Effector CD4-positive, alpha-beta T cell (primary cell): ENCODE data around the gene PSMD5.

Experiments
- DNase-seq: peaks from one replicate; pipeline ENCODE4 v3.0.0-alpha.2; 2020

Gene PSMD5

DNA sequence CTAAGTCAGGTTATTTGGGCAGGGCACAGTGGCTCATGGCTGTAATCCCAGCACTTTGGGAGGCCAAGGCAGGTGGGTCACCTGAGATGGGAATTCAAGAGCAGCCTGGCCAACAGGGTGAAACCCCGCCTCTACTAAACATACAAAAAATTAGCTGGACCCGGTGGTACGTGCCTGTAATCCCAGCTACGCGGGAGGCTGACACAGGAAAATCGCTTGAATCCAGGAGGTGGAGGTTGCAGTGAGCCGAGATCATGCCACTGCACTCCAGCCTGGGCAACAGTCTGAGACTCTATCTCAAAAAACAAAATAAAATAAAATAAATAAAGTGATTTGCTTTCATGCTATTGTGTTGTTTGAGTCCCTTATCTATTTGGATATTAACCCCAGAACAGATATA is 41.3 kb downstream of the PSMD5 start:
- DNase-seq: no peak

DNA sequence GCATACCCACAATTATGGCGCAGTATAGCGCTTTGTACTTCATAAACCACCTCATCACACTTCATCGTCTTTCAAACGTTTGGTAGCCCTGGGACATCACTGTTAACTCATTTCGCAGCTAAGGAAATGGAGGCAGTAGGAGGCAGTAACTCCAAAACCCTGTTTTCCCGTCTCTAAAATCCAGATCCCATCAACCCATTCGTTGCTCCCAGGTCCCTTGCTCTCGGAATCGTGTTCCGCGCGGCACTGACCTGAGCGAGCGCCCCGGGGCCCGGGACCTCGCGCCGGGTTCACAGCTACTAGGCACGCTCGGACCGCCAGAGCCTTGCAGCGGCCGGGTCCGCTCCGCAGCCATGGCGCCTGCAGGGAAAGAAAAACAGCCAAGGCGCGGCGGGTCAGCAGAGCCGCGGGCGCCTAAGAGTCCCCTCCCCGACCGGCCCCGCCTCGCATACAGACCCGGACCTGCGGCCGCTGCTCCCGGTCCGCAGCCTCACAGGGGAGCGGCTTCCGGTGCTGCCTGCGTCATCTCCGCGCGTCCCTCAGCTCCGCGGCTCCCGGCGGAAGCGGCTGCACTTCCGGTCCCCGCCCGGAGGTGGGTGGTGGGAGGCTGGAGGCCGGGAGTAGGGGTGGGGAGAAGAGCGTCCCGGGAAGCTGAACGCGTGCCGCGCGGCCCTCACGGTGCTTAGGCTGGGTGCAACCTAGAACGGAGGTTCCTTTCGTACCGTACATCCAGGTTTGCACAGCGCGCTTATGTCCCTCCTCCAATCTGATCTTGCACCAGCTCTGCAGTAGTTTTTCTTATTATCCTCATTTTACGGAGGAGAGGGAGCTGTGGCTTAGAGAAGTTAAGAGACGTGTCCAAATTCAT is 49.6 kb downstream of the PSMD5 start, which contains the start of gene FBXW2:
Gene FBXW2 (minus strand): TSS at position 519 of the 868 bp plus-strand sequence. CDS start 5,158 bp downstream, outside the sequence.
- peak; percentile 77 for DNase-seq

DNA sequence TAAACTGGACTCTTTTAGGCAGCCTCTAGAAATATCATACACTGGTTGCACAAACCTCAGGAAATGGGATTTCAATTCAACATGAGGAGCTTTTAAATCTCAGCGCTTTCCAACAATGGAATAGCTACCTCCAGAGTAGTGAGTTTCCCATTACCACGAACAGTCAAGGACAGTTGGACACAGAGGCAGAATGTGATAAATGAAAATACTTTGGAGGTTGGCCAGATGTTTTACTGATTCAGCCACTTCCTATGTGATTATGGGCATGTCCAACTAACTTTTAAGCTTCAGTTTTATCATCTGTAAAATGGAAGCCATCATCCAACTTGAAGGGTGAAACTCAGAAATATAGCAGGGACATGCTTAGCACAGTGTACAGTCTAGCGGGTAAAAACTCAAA is 51.6 kb downstream of the PSMD5 start:
- DNase-seq: no peak

DNA sequence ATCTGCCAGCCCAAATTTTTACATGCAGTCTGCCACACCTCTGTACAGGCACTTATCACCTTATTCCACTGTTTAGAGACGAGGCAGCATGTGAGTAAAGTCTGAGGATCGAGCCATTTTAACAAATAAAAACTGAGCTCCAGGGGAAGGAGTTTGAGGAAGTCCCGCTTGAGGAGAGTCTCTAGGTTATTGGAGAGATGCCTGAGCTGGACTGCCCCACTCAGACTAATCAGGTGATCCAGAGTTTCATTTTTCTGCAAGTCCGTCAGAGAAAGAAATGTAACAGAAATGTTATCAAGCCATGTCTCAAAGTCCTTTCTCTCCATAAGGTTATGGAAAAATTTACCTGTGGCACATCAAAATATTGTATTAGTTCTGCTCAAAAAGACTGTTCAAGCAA is 54.8 kb downstream of the PSMD5 start:
- DNase-seq: no peak

DNA sequence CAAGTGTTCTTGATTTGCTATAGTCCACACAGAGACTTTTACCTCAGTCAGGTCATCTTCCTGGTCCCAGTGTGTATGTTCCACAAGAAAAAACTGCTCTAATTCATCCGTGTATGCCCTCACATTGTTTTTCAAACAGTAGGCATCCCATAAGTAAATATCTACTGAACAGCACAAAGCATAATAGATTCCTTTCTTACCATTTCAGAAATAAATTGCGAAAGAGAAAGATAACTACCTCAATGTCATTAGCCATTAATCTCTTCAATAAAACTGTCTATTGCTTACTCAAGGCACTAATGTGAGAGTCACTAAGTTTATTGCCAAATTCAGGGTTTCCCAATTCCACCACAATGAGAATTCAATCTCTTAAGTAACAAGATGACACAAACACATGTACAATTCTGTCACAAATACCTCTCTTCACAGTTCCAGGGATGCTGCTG is 59.1 kb downstream of the PSMD5 start:
- DNase-seq: no peak

DNA sequence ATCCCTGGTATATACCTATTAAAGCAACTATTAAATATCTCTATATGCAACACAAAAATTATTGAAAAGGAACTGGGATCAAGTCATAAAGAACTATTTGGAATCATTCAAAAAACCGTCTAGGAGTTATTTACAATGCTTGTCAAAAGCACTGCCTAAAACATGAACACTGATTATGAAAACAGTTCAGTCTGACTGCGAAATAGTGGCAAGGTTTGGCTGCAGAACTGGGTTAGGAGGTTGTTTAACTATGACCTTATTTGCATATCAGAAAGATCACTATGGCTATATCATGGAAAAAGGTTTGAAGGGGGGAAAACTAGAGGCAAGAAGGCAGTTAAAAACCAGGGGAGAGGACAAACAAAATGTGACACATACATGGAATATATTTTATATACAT is 61.5 kb downstream of the PSMD5 start:
- no peak for DNase-seq

DNA sequence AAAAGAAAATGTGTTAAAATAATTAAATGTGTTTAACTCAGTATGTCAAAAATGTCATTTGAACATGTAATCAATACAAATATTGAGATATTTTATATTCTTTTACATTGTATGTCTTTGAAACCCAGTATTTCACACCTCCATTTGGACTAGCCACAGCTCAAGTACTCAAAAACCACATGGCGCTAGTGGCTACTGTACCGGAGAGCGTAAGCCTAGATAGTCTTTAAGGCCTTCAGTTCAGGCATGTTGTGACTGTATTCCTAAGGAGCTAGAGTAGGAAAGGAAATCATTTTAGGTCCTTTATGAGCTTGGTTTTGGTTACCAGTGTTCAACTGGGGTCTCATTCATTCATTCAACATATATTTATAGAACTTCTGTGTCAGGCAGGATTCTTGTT is 62.4 kb downstream of the PSMD5 start:
- DNase-seq: no peak

GRCh38 chr9:120779227-120779626 is 63.5 kb downstream of the PSMD5 start:
- DNase-seq: no peak

DNA sequence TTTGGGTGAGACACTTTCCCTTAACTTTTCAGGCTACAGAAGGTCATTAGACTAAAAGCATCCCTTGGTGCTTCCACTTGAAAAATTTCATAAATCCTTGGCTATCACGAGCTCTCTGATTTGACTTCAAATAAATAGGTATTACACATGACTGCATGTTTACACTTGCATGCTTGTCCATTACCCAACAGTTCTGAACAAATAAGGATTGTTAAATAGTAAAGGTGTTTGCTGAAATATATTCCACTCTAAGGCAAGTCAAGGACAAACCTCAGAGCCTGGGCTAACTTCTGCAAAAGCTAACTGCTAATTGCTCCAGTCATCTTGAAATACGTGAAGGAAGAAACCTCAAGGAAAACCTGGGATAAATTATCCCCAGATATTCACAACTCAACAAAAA is 64.0 kb downstream of the PSMD5 start:
- DNase-seq: no peak

- no peak for DNase-seq
These were observed 65.5 kb downstream of the PSMD5 start for GRCh38 chr9:120777229-120777628.

DNA sequence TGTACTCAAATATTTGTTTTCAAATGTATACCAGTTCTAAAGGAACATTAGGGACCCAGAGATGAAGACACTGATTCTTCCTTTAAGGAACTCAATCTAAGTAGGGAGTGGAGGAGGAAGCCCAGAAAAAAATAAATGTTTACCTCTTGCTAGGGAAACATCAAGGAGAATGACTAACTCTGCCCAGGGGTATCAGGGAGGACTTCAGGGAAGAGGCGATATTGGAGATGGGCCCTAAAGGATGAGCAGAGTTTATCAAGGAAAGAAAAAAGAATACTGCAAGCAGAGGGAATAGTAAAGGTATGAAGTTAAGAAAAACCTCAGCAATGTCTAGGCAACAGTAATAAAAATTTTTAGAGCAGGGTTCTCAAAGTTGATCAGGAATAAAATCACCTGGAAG is 65.9 kb downstream of the PSMD5 start:
- no peak for DNase-seq

- no peak for DNase-seq
These were observed 66.9 kb downstream of the PSMD5 start for GRCh38 chr9:120775859-120776258.

DNA sequence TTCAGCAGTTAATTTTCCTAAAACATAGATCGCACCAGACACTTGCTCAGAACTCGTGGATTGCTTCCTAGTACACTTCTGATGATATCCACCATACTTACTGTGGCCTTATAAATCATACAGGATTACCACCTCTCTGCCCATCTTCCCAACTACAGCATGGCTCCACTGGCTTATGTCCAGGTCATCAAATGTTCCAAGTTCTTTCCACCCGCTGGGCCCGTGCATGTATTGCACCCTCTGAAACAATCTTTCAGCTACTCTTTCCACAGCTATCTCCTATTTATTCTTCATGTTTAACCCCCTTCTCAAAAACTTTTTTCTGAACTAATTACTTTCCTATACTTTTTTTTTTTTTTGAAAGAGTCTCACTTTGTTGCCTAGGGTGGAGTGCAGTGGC is 68.0 kb downstream of the PSMD5 start:
- DNase-seq: no peak

- DNase-seq: no peak
These were observed 69.5 kb downstream of the PSMD5 start for GRCh38 chr9:120773256-120773655.

- no peak for DNase-seq
These were observed 71.8 kb downstream of the PSMD5 start for GRCh38 chr9:120770931-120771330.

- DNase-seq: no peak
These were observed 73.8 kb downstream of the PSMD5 start for GRCh38 chr9:120768886-120769285.

- no peak for DNase-seq
These were observed 74.5 kb downstream of the PSMD5 start for GRCh38 chr9:120768247-120768646.

DNA sequence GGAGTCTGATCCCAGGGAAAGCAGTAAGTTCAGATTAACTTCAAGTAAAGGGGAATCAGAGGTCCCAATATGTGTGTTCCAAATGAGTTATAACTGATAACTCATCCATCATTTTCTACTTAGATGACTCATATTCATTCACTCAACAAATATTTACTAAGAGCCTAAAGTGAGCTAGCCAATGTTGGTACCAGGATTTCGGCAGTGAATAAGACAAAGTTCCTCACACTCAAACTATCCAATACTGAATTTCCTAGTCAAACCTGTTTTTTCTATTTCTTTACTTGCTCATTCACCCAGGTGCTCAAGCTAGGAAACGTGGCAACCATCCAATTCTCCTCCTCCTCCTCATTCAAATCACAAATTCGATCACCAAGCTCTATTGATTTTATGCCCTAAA is 75.3 kb downstream of the PSMD5 start:
- DNase-seq: no peak
